ENCODE measurements around the gene NFKB1. TPM values are rescaled to one million over a fixed set of nuclear protein-coding genes. Genes with fewer than 3 reads are reported as not detected.

The NFKB1 gene
- polyA plus RNA-seq, 1 donor (not counting 4 experiments of a cell fraction or from before 2014, with no cell fraction given), result 21.8 TPM

- H3K4me1 ChIP-seq (ENCODE audit: control insufficient read depth, extremely low read depth, insufficient read depth, low read length), result peaks cover 23% of the 10 kb centered on the region
- H3K4me3 ChIP-seq (ENCODE audit: control insufficient read depth in 2 of 3, extremely low read depth in 1 of 3, insufficient read depth in 2 of 3, low read depth in 1 of 3, low read length in 3 of 3), result no peak overlapping the region
- no peak overlapping the region for H3K27ac ChIP-seq (ENCODE audit: control insufficient read depth, insufficient read depth, low read length)
- H3K9me3 ChIP-seq (ENCODE audit: control insufficient read depth, low read depth, low read length), result no peaks in the 10 kb centered on the region
- H4K20me1 ChIP-seq (ENCODE audit: control insufficient read depth, extremely low read depth, insufficient read depth, low read length), result no peaks in the 10 kb centered on the region
- no peak overlapping the region for H2AFZ ChIP-seq (ENCODE audit: control insufficient read depth, low read length)
- H3K79me2 ChIP-seq (ENCODE audit: control insufficient read depth, insufficient read depth, low read length), result peaks cover 3% of the 10 kb centered on the region
- dilution Hi-C loops (cut with MboI; ENCODE audit: extremely low pct_ligation_motif_present, low sequenced_read_pairs), result no loop called here
- peaks cover 2 to 10% of the 10 kb centered on the region in 2 experiments for H3K36me3 ChIP-seq (ENCODE audit: control insufficient read depth in 2 of 2, extremely low read depth in 1 of 2, insufficient read depth in 2 of 2, low read length in 2 of 2)
- no peak overlapping the region for H3K4me2 ChIP-seq (ENCODE audit: control insufficient read depth, extremely low read depth, insufficient read depth, low read depth, low read length)
- TF ChIP-seq EZH2 (IDR thresholded peaks at IDR 0.05; ENCODE audit: low read length), result no peak
- H3K27me3 ChIP-seq (ENCODE audit: control insufficient read depth, extremely low read depth, insufficient read depth, low read length), result no peaks in the 10 kb centered on the region
- no peak for DNase-seq (ENCODE audit: low read depth, low spot score)
- no peak for FAIRE-seq
- H3K9ac ChIP-seq (ENCODE audit: control insufficient read depth, extremely low read depth, insufficient read depth, low read length), result no peak overlapping the region
- no peaks in the 10 kb centered on the region for H3K9me1 ChIP-seq (ENCODE audit: control insufficient read depth, extremely low read depth, insufficient read depth, low read length)
Measured at GRCh38 chr4:102565696-102566095, 64.5 kb downstream of the NFKB1 start.

GRCh38 chr4:102566426-102566825 lies 65.3 kb downstream of the NFKB1 start:
- H3K4me2 ChIP-seq (ENCODE audit: control insufficient read depth, extremely low read depth, insufficient read depth, low read depth, low read length), result no peak overlapping the region
- dilution Hi-C loops (cut with MboI; ENCODE audit: extremely low pct_ligation_motif_present, low sequenced_read_pairs), result no loop called here
- H3K9ac ChIP-seq (ENCODE audit: control insufficient read depth, extremely low read depth, insufficient read depth, low read length), result no peak overlapping the region
- FAIRE-seq (no peak), DNase-seq (ENCODE audit: low read depth, low spot score) (no peak)
- H3K27ac ChIP-seq (ENCODE audit: control insufficient read depth, insufficient read depth, low read length), result no peak overlapping the region
- H2AFZ ChIP-seq (ENCODE audit: control insufficient read depth, low read length), result no peak overlapping the region
- no peaks in the 10 kb centered on the region for H3K27me3 ChIP-seq (ENCODE audit: control insufficient read depth, extremely low read depth, insufficient read depth, low read length)
- H3K79me2 ChIP-seq (ENCODE audit: control insufficient read depth, insufficient read depth, low read length), result peaks cover 3% of the 10 kb centered on the region
- no peak for TF ChIP-seq EZH2 (IDR thresholded peaks at IDR 0.05; ENCODE audit: low read length)
- TF ChIP-seq, protein P1, sequence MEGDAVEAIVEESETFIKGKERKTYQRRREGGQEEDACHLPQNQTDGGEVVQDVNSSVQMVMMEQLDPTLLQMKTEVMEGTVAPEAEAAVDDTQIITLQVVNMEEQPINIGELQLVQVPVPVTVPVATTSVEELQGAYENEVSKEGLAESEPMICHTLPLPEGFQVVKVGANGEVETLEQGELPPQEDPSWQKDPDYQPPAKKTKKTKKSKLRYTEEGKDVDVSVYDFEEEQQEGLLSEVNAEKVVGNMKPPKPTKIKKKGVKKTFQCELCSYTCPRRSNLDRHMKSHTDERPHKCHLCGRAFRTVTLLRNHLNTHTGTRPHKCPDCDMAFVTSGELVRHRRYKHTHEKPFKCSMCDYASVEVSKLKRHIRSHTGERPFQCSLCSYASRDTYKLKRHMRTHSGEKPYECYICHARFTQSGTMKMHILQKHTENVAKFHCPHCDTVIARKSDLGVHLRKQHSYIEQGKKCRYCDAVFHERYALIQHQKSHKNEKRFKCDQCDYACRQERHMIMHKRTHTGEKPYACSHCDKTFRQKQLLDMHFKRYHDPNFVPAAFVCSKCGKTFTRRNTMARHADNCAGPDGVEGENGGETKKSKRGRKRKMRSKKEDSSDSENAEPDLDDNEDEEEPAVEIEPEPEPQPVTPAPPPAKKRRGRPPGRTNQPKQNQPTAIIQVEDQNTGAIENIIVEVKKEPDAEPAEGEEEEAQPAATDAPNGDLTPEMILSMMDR (optimal IDR thresholded peaks at IDR 0.05 in 1 of 3, IDR thresholded peaks at IDR 0.05 in 1 of 3, conservative IDR thresholded peaks at IDR 0.05 in 1 of 3; ENCODE audit: extremely low read depth in 1 of 3, insufficient read depth in 2 of 3, low read length in 3 of 3), result no peak
- no peaks in the 10 kb centered on the region for H3K9me3 ChIP-seq (ENCODE audit: control insufficient read depth, low read depth, low read length)
- peaks cover 23% of the 10 kb centered on the region for H3K4me1 ChIP-seq (ENCODE audit: control insufficient read depth, extremely low read depth, insufficient read depth, low read length)
- H3K9me1 ChIP-seq (ENCODE audit: control insufficient read depth, extremely low read depth, insufficient read depth, low read length), result no peaks in the 10 kb centered on the region
- no peaks in the 10 kb centered on the region for H4K20me1 ChIP-seq (ENCODE audit: control insufficient read depth, extremely low read depth, insufficient read depth, low read length)
- H3K4me3 ChIP-seq (ENCODE audit: control insufficient read depth in 2 of 3, extremely low read depth in 1 of 3, insufficient read depth in 2 of 3, low read depth in 1 of 3, low read length in 3 of 3), result no peak overlapping the region
- peaks cover 2 to 10% of the 10 kb centered on the region in 2 experiments for H3K36me3 ChIP-seq (ENCODE audit: control insufficient read depth in 2 of 2, extremely low read depth in 1 of 2, insufficient read depth in 2 of 2, low read length in 2 of 2)

DNA sequence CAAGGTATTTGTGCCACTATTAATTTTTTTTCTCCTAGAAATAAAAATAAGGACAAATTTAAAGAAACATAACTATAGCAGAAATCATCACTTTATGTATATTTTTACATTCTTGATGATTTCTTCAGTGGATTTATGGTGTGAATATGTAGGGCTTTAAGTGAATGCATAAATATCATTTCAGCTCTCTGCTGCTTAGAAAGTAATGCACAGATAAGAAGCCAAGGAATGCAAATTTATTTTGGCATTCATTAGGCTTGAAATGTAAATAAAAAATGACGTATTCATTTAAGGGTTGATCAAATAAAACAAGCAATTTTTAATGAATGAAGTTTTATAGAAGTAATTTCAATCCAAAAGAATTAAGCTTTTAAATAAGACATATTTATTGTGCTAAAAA lies 66.3 kb downstream of the NFKB1 start:
- dilution Hi-C loops (cut with MboI; ENCODE audit: extremely low pct_ligation_motif_present, low sequenced_read_pairs), result no loop called here
- no peak overlapping the region for H3K27ac ChIP-seq (ENCODE audit: control insufficient read depth, insufficient read depth, low read length)
- H2AFZ ChIP-seq (ENCODE audit: control insufficient read depth, low read length), result no peak overlapping the region
- H3K36me3 ChIP-seq (ENCODE audit: control insufficient read depth in 2 of 2, extremely low read depth in 1 of 2, insufficient read depth in 2 of 2, low read length in 2 of 2), result peaks cover 2 to 10% of the 10 kb centered on the region in 2 experiments
- no peak overlapping the region for H3K4me3 ChIP-seq (ENCODE audit: control insufficient read depth in 2 of 3, extremely low read depth in 1 of 3, insufficient read depth in 2 of 3, low read depth in 1 of 3, low read length in 3 of 3)
- DNase-seq (ENCODE audit: low read depth, low spot score), result no peak
- H3K27me3 ChIP-seq (ENCODE audit: control insufficient read depth, extremely low read depth, insufficient read depth, low read length), result no peaks in the 10 kb centered on the region
- FAIRE-seq, result no peak
- H3K9me3 ChIP-seq (ENCODE audit: control insufficient read depth, low read depth, low read length), result no peaks in the 10 kb centered on the region
- peaks cover 3% of the 10 kb centered on the region for H3K79me2 ChIP-seq (ENCODE audit: control insufficient read depth, insufficient read depth, low read length)
- H3K4me1 ChIP-seq (ENCODE audit: control insufficient read depth, extremely low read depth, insufficient read depth, low read length), result peaks cover 23% of the 10 kb centered on the region
- H3K9ac ChIP-seq (ENCODE audit: control insufficient read depth, extremely low read depth, insufficient read depth, low read length), result no peak overlapping the region
- no peaks in the 10 kb centered on the region for H3K9me1 ChIP-seq (ENCODE audit: control insufficient read depth, extremely low read depth, insufficient read depth, low read length)
- H3K4me2 ChIP-seq (ENCODE audit: control insufficient read depth, extremely low read depth, insufficient read depth, low read depth, low read length), result no peak overlapping the region
- H4K20me1 ChIP-seq (ENCODE audit: control insufficient read depth, extremely low read depth, insufficient read depth, low read length), result no peaks in the 10 kb centered on the region
- TF ChIP-seq, protein P1 (optimal IDR thresholded peaks at IDR 0.05 in 1 of 3, IDR thresholded peaks at IDR 0.05 in 1 of 3, conservative IDR thresholded peaks at IDR 0.05 in 1 of 3; ENCODE audit: extremely low read depth in 1 of 3, insufficient read depth in 2 of 3, low read length in 3 of 3), result no peak
- no peak for TF ChIP-seq EZH2 (IDR thresholded peaks at IDR 0.05; ENCODE audit: low read length)

Measured in keratinocyte (primary cell).